Measurements from ENCODE around the gene PRRT4.

Gene PRRT4

DNA sequence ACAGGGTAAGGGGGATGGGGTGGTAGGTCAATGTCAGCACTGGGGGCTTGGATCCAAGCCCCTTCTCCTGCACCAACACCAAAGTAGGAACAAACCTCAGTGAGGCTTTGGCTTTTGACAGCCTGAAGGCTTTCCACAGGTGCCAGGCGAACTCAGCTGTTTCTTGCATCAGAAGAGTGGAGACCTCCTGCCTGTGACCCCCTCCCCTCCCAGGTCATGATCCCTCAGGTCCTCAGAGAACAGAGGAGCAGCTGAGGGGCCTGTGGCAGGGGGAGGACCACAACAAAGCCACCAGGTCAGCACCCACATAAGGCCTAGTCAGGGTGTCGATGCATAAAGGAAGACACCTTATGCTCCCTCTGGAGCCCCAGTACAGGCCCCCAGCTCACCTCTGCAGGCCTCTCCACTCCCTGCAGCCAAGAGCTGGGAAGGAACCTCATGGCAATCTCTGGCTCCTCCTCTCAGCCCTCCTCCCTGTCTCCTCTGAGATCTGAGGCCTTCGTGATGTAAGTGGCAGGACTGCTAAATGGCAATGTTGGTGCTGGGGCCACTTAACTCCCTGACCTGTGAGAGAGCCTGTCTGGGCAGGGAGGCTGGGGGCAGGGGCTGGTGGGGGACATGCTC lies 19.1 kb upstream of the PRRT4 start:
- TF ChIP-seq, protein P1, sequence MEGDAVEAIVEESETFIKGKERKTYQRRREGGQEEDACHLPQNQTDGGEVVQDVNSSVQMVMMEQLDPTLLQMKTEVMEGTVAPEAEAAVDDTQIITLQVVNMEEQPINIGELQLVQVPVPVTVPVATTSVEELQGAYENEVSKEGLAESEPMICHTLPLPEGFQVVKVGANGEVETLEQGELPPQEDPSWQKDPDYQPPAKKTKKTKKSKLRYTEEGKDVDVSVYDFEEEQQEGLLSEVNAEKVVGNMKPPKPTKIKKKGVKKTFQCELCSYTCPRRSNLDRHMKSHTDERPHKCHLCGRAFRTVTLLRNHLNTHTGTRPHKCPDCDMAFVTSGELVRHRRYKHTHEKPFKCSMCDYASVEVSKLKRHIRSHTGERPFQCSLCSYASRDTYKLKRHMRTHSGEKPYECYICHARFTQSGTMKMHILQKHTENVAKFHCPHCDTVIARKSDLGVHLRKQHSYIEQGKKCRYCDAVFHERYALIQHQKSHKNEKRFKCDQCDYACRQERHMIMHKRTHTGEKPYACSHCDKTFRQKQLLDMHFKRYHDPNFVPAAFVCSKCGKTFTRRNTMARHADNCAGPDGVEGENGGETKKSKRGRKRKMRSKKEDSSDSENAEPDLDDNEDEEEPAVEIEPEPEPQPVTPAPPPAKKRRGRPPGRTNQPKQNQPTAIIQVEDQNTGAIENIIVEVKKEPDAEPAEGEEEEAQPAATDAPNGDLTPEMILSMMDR (IDR thresholded peaks at IDR 0.05; ENCODE audit: low read depth, low read length), result no peak
- TF ChIP-seq, protein P2, sequence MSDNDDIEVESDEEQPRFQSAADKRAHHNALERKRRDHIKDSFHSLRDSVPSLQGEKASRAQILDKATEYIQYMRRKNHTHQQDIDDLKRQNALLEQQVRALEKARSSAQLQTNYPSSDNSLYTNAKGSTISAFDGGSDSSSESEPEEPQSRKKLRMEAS (IDR thresholded peaks at IDR 0.05; ENCODE audit: low read depth, low read length), result no peak
- TF ChIP-seq MYC (IDR thresholded peaks at IDR 0.05; ENCODE audit: low read depth, low read length) (no peak), POLR2A (IDR thresholded peaks at IDR 0.05; ENCODE audit: extremely low read depth, insufficient read length) (no peak)
- no peak overlapping the region for H3K4me3 ChIP-seq (ENCODE audit: low read depth, low read length)
- DNase-seq (ENCODE audit: low read depth), result no peak

DNA sequence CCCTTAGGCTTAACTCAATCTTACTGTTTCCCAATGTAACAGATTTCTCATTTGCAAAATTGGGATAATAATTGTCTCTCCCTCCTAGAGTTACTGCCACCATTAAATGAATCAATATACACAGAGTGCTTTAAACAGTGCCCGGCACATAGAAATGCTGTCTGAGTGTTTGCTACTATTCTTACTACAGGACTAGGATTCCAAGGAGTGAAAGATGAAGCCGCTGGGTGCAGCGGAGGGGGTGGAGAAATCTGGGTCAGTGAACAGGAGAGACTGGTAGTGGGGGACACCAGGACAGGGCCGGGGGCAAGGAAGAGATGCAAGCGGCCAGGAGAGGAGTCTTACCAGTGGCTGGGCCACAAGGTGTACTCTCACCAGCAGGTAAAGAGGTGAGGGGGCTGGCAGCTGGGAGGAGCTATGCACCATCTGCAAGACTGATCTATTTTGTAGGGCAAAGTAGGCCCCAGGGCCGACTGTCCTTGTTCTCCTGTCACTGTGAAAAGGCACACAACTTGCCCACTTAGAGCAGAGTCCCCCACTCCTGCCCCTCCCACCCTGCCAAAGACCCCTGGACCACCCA lies 18.5 kb upstream of the PRRT4 start:
- no peak for DNase-seq (ENCODE audit: low read depth)
- no peak overlapping the region for H3K4me3 ChIP-seq (ENCODE audit: low read depth, low read length)
- TF ChIP-seq, protein P1 (IDR thresholded peaks at IDR 0.05; ENCODE audit: low read depth, low read length), result no peak
- no peak for TF ChIP-seq MYC (IDR thresholded peaks at IDR 0.05; ENCODE audit: low read depth, low read length)
- TF ChIP-seq, protein P2 (IDR thresholded peaks at IDR 0.05; ENCODE audit: low read depth, low read length), result no peak
- TF ChIP-seq POLR2A (IDR thresholded peaks at IDR 0.05; ENCODE audit: extremely low read depth, insufficient read length), result no peak

DNA sequence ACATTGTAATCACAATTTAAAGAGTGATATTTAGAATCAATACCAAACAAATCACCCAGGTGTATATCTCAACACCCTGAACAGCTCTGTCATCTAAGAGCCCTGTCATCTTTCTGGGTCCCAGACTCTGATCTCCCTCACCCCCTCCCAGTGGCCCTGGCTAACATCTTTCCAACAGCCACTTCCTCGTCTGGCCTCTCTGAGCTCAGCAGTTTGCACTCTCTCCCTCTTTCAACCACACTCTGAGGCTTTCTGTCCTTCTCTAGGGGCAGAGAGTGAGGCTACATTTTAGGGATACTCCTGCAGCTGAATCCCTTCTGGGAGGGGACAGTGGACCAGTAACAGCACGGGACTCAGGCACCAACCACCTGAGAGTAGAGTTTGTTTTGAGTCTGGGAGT lies 17.1 kb upstream of the PRRT4 start:
- DNase-seq (ENCODE audit: low read depth), result peak; percentile 60
- H3K4me3 ChIP-seq (ENCODE audit: low read depth, low read length), result no peak overlapping the region
- TF ChIP-seq, protein P2 (IDR thresholded peaks at IDR 0.05; ENCODE audit: low read depth, low read length), result no peak
- TF ChIP-seq MYC (IDR thresholded peaks at IDR 0.05; ENCODE audit: low read depth, low read length) (no peak), POLR2A (IDR thresholded peaks at IDR 0.05; ENCODE audit: extremely low read depth, insufficient read length) (no peak)
- TF ChIP-seq, protein P1 (IDR thresholded peaks at IDR 0.05; ENCODE audit: low read depth, low read length), result no peak

DNA sequence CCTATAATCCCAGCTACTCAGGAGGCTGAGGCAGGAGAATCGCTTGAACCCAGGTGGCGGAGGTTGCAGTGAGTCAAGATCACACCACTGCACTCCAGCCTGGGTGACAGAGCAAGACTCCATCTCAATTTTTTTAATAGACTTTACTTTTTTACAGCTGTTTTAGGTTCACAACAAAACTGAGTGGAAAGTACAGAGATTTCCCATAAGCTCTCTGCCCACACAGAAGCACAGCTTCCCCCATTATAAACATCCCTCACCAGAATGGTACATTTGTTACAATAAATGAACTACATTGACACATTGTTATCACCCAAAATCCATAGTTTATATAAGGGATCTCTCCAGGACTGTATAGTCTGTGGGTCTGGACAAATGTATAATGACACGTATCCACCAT lies 14.6 kb upstream of the PRRT4 start:
- TF ChIP-seq, protein P2 (IDR thresholded peaks at IDR 0.05; ENCODE audit: low read depth, low read length), result no peak
- TF ChIP-seq MYC (IDR thresholded peaks at IDR 0.05; ENCODE audit: low read depth, low read length), result no peak
- no peak for TF ChIP-seq POLR2A (IDR thresholded peaks at IDR 0.05; ENCODE audit: extremely low read depth, insufficient read length)
- TF ChIP-seq, protein P1 (IDR thresholded peaks at IDR 0.05; ENCODE audit: low read depth, low read length), result no peak
- no peak overlapping the region for H3K4me3 ChIP-seq (ENCODE audit: low read depth, low read length)
- no peak for DNase-seq (ENCODE audit: low read depth)

DNA sequence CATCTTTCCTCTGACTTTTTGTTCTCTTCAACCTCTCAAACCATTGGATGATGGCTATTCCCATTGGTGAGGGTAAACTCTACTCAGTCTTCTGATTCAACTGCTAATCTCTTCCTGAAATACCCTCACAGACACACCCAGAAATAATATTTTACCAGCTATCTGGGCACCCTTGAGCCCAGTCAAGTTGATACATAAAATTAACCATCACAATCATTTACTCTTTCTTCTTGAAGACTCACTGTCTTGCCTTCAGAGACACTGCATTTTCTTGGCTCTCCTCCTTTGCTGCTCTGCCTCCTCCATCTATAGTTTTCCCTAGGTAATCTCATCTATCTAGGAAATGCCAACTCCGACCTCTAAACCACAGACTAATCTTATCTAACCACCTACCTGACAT lies 12.6 kb upstream of the PRRT4 start:
- TF ChIP-seq, protein P1 (IDR thresholded peaks at IDR 0.05; ENCODE audit: low read depth, low read length), result no peak
- no peak for TF ChIP-seq MYC (IDR thresholded peaks at IDR 0.05; ENCODE audit: low read depth, low read length)
- no peak for TF ChIP-seq POLR2A (IDR thresholded peaks at IDR 0.05; ENCODE audit: extremely low read depth, insufficient read length)
- TF ChIP-seq, protein P2 (IDR thresholded peaks at IDR 0.05; ENCODE audit: low read depth, low read length), result no peak
- DNase-seq (ENCODE audit: low read depth), result no peak
- no peak overlapping the region for H3K4me3 ChIP-seq (ENCODE audit: low read depth, low read length)
